GM21367 (cell line): ENCODE results near the gene HES3.

Experiments used
- ATAC-seq: cut with Tn5 transposase; IDR thresholded peaks from one replicate; pipeline ENCODE4 v1.9.1; 2021; ENCODE audit not compliant: unreplicated experiment

Gene HES3

GRCh38 chr1:6245086-6245868 lies 1.3 kb downstream of the HES3 start:
- ATAC-seq = peak; percentile 45

GRCh38 chr1:6245869-6246496 lies 2.0 kb downstream of the HES3 start:
- no peak for ATAC-seq

GRCh38 chr1:6246497-6247467 lies 2.8 kb downstream of the HES3 start:
- ATAC-seq = no peak

- ATAC-seq = no peak
Observed at GRCh38 chr1:6247651-6248050, 3.7 kb downstream of the HES3 start.

- no peak for ATAC-seq
Observed at GRCh38 chr1:6248161-6248776, 4.3 kb downstream of the HES3 start.

GRCh38 chr1:6248932-6249738 lies 5.2 kb downstream of the HES3 start:
- no peak for ATAC-seq

GRCh38 chr1:6249739-6250689 lies 6.0 kb downstream of the HES3 start:
- no peak for ATAC-seq

- ATAC-seq = no peak
Observed at GRCh38 chr1:6251233-6251632, 7.3 kb downstream of the HES3 start.

- no peak for ATAC-seq
Observed at GRCh38 chr1:6251681-6252373, 7.8 kb downstream of the HES3 start.

- ATAC-seq = no peak
Observed at GRCh38 chr1:6252374-6252710, 8.4 kb downstream of the HES3 start.

- no peak for ATAC-seq
Observed at GRCh38 chr1:6253380-6253779, 9.4 kb downstream of the HES3 start.

- no peak for ATAC-seq
Observed at GRCh38 chr1:6254691-6255090, 10.7 kb downstream of the HES3 start.

GRCh38 chr1:6256645-6257044 lies 12.7 kb downstream of the HES3 start:
- ATAC-seq = no peak

GRCh38 chr1:6257541-6258069 lies 13.6 kb downstream of the HES3 start:
- ATAC-seq = no peak

GRCh38 chr1:6258675-6259074 lies 14.7 kb downstream of the HES3 start:
- no peak for ATAC-seq

GRCh38 chr1:6259491-6260362 lies 15.7 kb downstream of the HES3 start:
- ATAC-seq = no peak

- no peak for ATAC-seq
Observed at GRCh38 chr1:6260433-6260934, 16.5 kb downstream of the HES3 start.
